ENCODE data around the gene HSD17B4. TPM values are rescaled to one million over a fixed set of nuclear protein-coding genes. Genes with fewer than 3 reads are reported as not detected.

HSD17B4 gene
- total RNA-seq, 1 experiment from 2014 or later, result 269 TPM

GRCh38 chr5:119527351-119527750 is 75.1 kb downstream of the HSD17B4 start:
- H4K91ac ChIP-seq (ENCODE audit: insufficient read length, low read depth, low read length), result no peak overlapping the region
- no CpG with 5 or more reads among the region's 1 CpG for WGBS (ENCODE audit: extremely low coverage, insufficient read length, low lambda C conversion rate)
- no peak overlapping the region for H3K18ac ChIP-seq (ENCODE audit: insufficient read length, low read depth, low read length)
- no peak overlapping the region for H3K14ac ChIP-seq (ENCODE audit: insufficient read depth, low read length)
- no peaks in the 10 kb centered on the region for H3K27me3 Mint-ChIP-seq (ENCODE audit: low read depth)
- no peak overlapping the region for H3K56ac ChIP-seq (ENCODE audit: insufficient read length, low read depth, low read length)
- no peak overlapping the region for H3T11ph ChIP-seq (ENCODE audit: low read length)
- no peaks in the 10 kb centered on the region for H3K79me1 ChIP-seq (ENCODE audit: insufficient read depth, low read depth, low read length, poor library complexity, severe bottlenecking)
- no peak overlapping the region for H3K23ac ChIP-seq (ENCODE audit: insufficient read length, low read depth, low read length)
- H3K9ac ChIP-seq (ENCODE audit: extremely low read depth, insufficient read length, low read length), result no peak overlapping the region
- no peak overlapping the region for H3K27ac Mint-ChIP-seq
- no peak overlapping the region for H3K4me2 ChIP-seq (ENCODE audit: insufficient read depth, insufficient read length, low read length)
- H3K23me2 ChIP-seq (ENCODE audit: insufficient read length, low read depth, low read length, poor library complexity, severe bottlenecking), result no peaks in the 10 kb centered on the region
- peaks cover 13% of the 10 kb centered on the region in 2 experiments for H3K4me1 Mint-ChIP-seq
- H3K79me2 ChIP-seq (ENCODE audit: insufficient read depth, low read length), result no peaks in the 10 kb centered on the region
- no peaks in the 10 kb centered on the region for H3K9me3 ChIP-seq (ENCODE audit: control insufficient read depth, low read depth, low read length)
- H3K4ac ChIP-seq (ENCODE audit: low read depth, low read length), result no peak overlapping the region
- peaks cover 12 to 37% (median 26%) of the 10 kb centered on the region in 3 experiments; a peak in 6 of 7 replicates for H3K36me3 Mint-ChIP-seq (ENCODE audit: insufficient read depth in 1 of 3, low read depth in 3 of 3)
- no peak overlapping the region for H2BK20ac ChIP-seq (ENCODE audit: low read depth, low read length, poor library complexity, severe bottlenecking)
- TF ChIP-seq CTCF (conservative IDR thresholded peaks at IDR 0.05), result no peak
- H2BK5ac ChIP-seq (ENCODE audit: insufficient read length, low read length), result no peak overlapping the region
- H3K9me3 Mint-ChIP-seq, result no peaks in the 10 kb centered on the region
- no peak overlapping the region for H2AFZ ChIP-seq (ENCODE audit: low read length)
- no peak overlapping the region for H3K4me3 Mint-ChIP-seq
- no peak overlapping the region for H4K8ac ChIP-seq (replicated peaks; ENCODE audit: insufficient read length, low read depth, low read length)
- H3K4me1 ChIP-seq (ENCODE audit: insufficient read depth, low read length), result no peaks in the 10 kb centered on the region
- DNase-seq, result no peak
- no peak overlapping the region for H3K27ac ChIP-seq (ENCODE audit: insufficient read length, low read depth, low read length)
- H2BK15ac ChIP-seq (ENCODE audit: low read depth, low read length), result no peak overlapping the region
- no peak overlapping the region for H4K5ac ChIP-seq (ENCODE audit: insufficient read length, low read depth, low read length)
- H2AK5ac ChIP-seq (ENCODE audit: insufficient read length, low read length), result no peak overlapping the region
- H2BK12ac ChIP-seq (ENCODE audit: insufficient read length, low read depth, low read length), result no peak overlapping the region
- H2BK120ac ChIP-seq (ENCODE audit: low read depth, low read length, poor library complexity, severe bottlenecking), result no peak overlapping the region
- no peaks in the 10 kb centered on the region for H3K27me3 ChIP-seq (ENCODE audit: insufficient read depth, low read length)
- H4K20me1 ChIP-seq (ENCODE audit: control insufficient read depth, insufficient read depth, insufficient read length), result no peaks in the 10 kb centered on the region

Measured in H9 (cell line).